HG03432 (cell line): Measurements from ENCODE around the gene SLC12A5.

ENCODE experiments used
- ATAC-seq: cut with Tn5 transposase; IDR thresholded peaks from one replicate; pipeline ENCODE4 v1.9.1; 2021; ENCODE audit warnings: mild to moderate bottlenecking, moderate library complexity; ENCODE audit not compliant: unreplicated experiment

The SLC12A5 gene

DNA sequence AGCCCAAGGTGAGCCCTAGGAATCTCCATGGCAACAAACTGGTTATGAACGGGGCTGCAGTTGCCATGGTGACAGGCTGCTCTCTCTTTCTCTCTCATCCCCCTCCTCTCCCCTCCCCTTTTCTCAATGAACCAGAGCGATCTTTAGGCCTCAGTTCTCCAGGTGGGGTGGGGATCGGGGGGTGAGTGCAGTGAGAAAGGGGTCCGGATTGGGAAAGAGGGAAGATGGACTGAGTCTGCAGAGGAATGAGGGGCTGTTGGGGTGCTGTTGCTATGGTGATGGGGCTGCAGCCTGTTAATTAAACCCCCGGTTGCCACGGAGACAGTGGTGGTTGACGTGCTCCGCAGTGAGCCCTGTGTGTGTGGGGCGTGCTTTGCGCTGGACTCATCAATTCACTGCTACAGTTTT is 3.6 kb upstream of the SLC12A5 start:
- no peak for ATAC-seq

DNA sequence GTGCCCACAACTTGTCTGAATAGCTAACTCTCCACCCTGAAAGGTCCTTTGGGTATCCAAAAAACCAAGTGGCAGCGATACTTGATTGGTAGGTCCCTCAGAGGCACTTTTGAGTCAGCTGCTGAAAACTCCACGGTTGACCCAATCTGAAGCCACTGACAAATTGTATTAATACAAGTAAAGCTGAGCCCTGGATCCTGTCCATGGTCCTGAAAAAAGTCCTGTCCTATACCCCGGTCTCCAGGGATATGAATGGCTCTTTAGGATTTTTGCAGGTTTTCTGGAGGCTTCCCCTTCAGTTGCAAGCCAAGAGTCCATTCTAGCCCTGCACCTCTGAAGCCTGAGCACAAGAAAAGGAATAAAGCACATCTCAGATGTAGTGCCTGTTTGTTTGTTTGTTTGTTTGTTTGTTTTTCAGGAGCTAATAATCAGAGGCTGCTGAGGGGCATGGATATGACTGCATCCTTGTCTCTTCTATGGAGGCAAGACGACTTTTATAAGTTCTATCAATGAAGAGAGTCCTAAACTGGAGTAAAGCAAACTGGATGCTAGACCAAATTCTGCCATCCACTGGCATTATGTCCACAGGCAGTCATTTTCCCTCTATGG is 1.7 kb upstream of the SLC12A5 start:
- no peak for ATAC-seq

DNA sequence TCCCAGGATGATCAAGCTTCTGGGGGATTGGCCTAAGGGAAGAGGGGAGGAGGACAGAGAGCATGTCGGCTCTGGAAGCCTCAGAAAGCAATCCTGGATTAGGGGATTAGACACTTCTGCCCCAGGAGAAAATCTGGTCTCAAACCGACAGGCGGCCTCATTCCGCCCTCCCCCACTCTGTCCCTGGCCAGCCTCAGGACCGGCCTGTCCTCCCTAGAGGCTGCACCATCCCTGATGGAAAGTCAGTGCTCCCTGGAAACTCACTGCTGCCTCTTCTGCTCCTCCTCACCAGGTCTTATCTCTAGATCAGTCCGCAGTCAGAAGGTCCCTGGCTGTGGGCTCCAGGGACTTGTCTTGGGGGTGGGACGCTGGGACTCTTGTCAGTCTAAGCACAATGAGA is 905 bp upstream of the SLC12A5 start:
- no peak for ATAC-seq

DNA sequence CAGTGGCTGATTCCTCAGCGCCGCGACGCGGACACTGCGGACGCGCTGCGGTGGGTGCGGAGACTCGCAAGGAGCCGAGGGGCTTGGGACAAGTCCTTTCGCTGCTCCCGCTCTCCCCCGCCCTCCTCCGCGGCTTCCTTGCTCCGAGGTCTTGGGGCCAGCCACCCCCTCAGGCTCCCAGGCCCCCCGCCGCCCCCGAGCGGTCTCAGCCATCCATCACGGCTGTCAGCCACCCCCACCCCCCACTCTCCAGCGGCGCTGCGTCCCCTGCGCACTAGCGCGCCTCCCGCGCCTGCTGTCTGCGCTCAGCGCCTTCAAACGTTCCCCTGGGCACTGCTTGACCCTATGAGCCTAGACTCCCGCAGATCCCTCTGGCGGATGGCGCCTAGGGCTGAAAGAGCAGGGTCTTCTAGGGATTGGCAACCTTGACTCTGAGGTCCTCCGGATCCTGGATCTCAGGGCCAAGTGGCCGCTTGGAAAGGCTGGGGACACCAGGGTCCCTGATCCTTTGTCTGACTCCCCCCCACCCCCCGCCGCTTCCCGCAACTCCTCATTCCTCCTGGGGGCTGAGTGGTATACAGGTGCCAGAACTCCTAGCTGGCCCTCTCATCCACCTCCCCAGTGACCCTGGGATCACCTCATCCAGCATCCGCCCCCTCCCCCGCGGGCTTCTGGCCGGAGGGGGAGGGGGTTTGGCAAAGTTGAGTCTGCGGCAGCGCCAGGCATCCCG is 1.4 kb downstream of the SLC12A5 start:
- no peak for ATAC-seq

DNA sequence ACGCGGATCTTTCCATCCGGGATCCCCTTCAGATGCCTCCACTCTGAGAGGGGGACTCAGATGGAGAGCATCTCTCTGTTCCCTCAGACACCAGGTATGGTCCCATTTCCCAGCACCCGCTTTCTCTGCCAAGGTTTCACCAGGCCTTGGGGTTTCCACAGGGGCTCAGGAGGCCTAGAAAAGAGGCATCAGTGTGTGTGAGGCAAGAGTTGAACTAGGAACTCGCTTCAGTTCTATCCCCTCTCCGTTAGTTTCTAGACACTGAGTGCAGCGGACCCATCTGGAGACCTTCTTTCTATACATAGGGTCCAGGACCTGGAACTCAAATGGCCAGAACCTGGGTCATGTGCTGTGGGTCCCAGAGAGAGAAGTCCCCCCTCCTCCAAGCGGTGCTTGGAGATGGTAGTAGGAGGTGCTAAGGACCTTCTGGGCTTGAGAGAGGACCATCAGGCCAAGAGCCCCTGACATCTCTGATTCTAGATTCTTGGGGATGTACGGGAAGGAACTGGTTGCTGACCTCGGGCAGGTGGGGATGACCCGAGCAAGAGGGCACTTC is 2.1 kb downstream of the SLC12A5 start:
- ATAC-seq = no peak

DNA sequence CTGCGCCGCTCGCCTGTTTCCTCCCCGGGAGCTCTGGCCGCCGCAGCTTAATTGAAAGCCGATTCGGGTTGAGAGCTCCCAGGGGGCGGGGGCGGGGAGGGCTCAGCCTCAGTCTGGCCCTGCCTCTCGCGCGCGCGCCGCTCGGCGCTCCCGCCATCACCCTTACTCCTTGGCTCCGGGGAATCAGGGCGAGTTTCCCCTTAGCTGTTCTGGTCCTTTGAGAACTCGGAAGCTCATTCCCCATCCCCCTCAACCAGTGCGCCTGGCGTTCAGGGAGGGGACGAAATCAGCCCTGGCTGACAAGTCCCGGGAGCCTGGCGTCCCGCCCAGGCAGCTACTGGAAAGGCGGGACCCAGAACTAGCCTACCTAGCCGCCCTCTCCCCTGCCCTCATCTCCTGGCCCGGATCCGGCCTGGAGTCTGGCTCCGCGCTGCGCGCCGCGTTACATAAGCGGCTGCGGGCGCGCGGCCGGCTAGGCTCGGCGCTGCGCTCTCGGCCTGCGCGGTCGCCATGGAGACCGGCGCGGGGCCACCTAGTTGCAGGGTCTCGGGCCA is 2.8 kb downstream of the SLC12A5 start:
- ATAC-seq = no peak

- ATAC-seq = no peak
These were observed 5.0 kb downstream of the SLC12A5 start for GRCh38 chr20:46034039-46034438.

DNA sequence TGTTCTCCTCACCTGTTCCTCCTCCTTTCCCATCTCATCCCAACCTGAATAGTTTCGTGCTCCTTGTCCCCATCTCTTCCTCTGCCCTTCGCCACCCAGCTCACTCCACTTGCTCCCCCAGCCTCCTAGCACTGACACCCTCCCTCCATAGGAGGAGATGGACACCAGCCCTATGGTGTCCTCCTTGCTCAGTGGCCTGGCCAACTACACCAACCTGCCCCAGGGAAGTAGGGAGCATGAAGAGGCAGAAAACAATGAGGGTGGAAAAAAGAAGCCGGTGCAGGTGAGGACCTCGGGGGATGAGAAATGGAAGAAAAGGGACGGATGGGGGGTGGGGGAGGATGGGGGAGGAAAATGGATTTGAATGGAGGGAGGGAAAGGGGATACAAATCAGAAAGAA is 6.2 kb downstream of the SLC12A5 start:
- no peak for ATAC-seq

DNA sequence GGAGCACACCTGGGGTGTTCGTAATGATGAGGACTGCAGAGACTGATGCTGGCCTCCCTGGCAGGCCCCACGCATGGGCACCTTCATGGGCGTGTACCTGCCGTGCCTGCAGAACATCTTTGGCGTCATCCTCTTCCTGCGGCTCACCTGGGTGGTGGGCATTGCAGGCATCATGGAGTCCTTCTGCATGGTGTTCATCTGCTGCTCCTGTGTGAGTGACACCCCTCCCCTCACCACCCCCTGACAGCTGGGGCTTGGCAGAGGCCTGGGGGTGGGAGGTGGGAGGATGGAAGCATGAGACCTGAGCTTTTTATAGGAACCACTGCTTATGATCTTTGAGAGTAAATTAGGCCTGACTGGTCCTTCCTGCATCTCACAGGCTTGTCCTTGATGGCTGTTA is 6.7 kb downstream of the SLC12A5 start:
- ATAC-seq = no peak

DNA sequence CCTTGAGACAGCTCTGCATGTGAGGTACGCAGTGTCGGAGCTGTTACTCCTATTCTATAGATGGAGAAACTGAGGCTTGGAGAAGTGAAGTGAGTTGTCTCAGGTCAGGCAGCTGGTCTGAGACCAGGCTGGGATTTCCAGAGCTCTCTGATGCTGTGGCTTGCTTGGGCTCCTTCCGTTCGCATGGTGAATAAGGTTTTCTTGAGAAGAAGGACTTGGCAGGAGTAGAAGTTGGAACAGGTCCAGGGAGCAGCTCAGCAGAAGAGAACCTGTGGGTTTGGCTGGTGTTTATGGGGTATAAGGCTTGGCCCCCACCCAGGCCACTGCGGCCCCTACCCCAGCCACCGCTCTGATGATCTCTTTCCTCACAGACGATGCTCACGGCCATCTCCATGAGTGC is 7.4 kb downstream of the SLC12A5 start:
- ATAC-seq = no peak

DNA sequence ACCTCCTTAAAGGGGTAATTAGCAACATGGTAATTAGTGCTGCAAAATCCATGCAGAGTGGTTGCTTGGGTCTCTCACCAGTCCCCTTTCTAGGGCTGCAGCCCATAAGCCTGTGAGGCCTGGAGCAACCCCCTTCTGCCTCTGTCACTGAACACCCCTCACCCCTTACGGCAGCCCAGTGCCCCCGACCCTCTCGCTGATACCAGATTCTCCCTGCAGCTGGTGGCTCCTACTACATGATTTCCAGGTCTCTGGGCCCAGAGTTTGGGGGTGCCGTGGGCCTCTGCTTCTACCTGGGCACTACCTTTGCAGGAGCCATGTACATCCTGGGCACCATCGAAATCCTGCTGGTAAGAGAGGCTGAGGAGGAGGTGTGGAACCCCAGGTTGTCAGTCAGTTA is 8.0 kb downstream of the SLC12A5 start:
- ATAC-seq = no peak

DNA sequence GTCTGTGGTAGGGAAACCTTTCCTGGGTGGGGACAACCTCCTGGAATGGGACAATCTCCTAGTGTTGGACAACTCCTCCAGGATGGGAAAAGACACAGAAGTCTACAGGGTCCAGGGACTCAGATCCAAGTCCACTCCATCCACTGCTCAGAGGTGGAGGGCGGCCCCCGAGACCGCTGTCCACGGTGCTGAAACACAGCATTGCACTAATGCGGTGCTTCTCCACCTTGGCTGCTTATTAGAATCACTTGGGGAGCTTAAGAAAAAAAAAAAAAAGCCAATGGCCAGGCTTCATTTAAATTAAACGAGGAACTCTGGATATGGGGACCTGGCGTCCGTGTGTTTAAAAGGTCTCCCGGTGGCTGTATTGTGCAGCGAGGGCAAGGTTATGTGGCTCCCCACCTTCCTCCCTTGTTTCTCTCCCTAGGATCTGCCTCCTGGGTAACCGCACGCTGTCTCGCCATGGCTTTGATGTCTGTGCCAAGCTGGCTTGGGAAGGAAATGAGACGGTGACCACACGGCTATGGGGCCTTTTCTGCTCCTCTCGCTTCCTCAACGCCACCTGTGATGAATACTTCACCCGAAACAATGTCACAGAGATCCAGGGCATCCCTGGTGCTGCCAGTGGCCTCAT is 12.0 kb downstream of the SLC12A5 start:
- ATAC-seq = no peak

DNA sequence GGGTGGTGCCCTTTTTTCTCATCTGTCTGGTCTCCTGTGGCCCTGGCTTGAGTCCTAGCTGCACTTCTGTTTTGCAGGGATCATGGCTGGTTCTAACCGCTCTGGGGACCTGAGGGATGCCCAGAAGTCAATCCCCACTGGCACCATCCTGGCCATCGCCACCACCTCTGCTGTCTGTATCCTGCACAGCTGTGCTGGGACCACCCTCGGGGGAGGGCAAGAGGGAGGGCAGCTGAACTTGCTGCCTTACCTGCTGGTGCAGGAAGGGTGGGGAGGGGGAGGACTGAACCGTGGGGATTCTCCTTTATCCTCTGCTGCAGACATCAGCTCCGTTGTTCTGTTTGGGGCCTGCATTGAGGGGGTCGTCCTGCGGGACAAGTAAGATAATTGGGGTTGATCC is 14.5 kb downstream of the SLC12A5 start:
- ATAC-seq = no peak

DNA sequence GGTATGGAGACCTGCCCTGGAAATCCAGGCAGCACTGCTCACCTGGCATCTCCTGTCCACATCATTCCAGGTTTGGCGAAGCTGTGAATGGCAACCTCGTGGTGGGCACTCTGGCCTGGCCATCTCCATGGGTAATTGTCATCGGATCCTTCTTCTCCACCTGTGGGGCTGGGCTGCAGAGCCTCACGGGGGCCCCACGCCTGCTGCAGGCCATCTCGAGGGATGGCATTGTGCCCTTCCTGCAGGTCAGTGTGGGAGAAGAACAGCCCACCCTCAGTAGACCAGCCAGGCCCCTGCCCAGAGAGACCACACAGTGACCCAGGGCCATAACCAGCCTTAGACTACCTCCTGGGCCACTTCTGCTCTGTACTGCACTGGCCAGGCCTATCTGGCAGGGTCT is 15.9 kb downstream of the SLC12A5 start:
- ATAC-seq = no peak

DNA sequence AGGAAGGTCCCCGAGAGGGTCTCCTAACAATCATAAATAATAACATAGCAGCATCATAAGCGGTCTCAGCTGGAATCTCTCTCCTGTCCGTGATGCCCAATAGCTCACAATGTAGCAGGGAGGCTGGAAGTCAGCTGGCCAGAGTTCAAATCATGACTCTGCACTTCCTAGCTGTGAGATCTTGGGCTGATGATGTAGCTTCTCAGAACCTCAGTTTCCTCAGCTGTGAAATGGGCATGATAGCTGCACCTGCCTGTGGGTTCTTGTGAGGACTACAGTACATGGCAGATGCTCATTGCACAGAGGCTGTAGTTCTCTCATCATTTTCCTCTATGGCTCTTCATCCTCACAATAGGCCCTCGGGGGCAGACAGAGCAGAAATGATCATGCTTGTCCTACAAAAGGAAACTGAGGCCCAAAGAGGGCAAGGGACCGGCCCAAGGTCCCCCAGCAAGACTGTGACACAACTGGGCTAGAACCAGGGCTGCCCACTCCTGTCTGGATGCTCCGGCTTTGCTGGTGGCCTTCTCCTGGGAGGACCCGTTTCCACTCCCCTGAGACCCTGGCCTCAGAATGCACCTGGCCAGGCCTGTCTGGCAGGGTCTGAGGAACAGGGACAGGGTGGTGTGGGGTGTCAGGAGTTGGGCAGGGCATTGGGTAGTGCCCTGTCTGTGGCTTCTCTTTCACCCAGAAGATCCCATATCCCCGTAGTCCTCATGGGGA is 17.7 kb downstream of the SLC12A5 start:
- ATAC-seq = no peak

GRCh38 chr20:46047821-46048220 is 18.8 kb downstream of the SLC12A5 start:
- ATAC-seq = no peak

- no peak for ATAC-seq
These were observed 20.2 kb downstream of the SLC12A5 start for GRCh38 chr20:46049190-46049589.

DNA sequence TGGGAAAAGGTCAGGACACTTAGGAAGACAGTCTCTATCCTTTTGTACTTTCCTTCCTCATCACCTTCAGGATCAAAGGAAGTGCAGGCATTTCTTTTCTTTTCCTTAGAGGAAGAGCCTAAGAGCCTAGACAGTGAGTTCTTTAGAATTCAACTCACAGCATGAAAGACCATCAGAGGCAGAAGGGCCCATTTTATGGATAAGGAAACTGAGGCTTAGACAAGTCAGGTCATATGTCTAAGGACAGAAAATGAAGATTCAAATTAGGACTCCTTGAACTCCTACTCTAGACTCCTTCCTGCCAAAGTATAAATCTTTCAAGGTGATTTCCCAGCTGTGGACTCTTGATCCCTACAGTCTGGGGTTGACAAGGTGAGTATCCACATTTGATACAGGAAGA is 20.8 kb downstream of the SLC12A5 start:
- no peak for ATAC-seq

GRCh38 chr20:46050444-46050843 is 21.4 kb downstream of the SLC12A5 start:
- ATAC-seq = no peak

DNA sequence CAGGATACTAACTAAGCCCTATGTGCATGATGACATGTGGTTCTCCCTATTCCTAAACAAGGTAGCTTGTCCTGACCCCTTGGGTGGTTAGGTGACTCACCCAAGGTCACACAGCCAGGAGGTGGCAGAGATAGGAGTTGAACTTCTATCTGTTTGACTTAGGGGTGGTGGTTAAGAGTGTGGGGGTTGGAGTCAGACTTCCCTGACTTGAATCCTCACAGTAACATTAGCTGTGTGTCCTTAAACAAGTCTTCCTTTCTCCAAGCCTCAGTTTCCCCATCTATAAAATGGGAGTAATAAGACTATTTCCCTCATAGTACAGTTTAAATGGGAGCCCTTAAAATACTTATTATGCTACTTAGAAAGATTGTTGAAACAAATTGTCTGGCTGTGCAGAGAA is 21.9 kb downstream of the SLC12A5 start:
- no peak for ATAC-seq
